NCI-H146 (cell line): ENCODE results near the gene PKP4.
A peak's percentile ranks its signal among the peaks of the same experiment; 100 is the strongest.

Experiments used
- DNase-seq: peaks from one replicate; lab custom pipeline; 2025; lab: John Stamatoyannopoulos, UW

PKP4 gene

GRCh38 chr2:158542577-158542976 lies 85.8 kb downstream of the PKP4 start:
- DNase-seq, result no peak

- DNase-seq, result no peak
These were observed 87.2 kb downstream of the PKP4 start for GRCh38 chr2:158543957-158544356.

- DNase-seq, result no peak
These were observed 88.2 kb downstream of the PKP4 start for GRCh38 chr2:158544998-158545397.

GRCh38 chr2:158546412-158547144 lies 89.8 kb downstream of the PKP4 start:
- no peak for DNase-seq

- no peak for DNase-seq
These were observed 96.5 kb downstream of the PKP4 start for GRCh38 chr2:158553257-158553656.

GRCh38 chr2:158554996-158555395 lies 98.2 kb downstream of the PKP4 start:
- DNase-seq, result no peak

GRCh38 chr2:158556124-158556523 lies 99.4 kb downstream of the PKP4 start:
- DNase-seq, result no peak

- DNase-seq, result no peak
These were observed 101.0 kb downstream of the PKP4 start for GRCh38 chr2:158557752-158558151.

- no peak for DNase-seq
These were observed 102.5 kb downstream of the PKP4 start for GRCh38 chr2:158559252-158559651.

GRCh38 chr2:158560259-158560658 lies 103.5 kb downstream of the PKP4 start:
- DNase-seq, result no peak

GRCh38 chr2:158561054-158561453 lies 104.3 kb downstream of the PKP4 start:
- no peak for DNase-seq

- no peak for DNase-seq
These were observed 110.5 kb downstream of the PKP4 start for GRCh38 chr2:158567208-158567607.

- DNase-seq, result no peak
These were observed 112.5 kb downstream of the PKP4 start for GRCh38 chr2:158569284-158569683.

- DNase-seq, result no peak
These were observed 114.1 kb downstream of the PKP4 start for GRCh38 chr2:158570869-158571268.

- no peak for DNase-seq
These were observed 117.0 kb downstream of the PKP4 start for GRCh38 chr2:158573739-158574138.

- DNase-seq, result no peak
These were observed 118.4 kb downstream of the PKP4 start for GRCh38 chr2:158575051-158575635.

GRCh38 chr2:158577141-158577540 lies 120.4 kb downstream of the PKP4 start:
- DNase-seq, result no peak

GRCh38 chr2:158578703-158579330 lies 122.1 kb downstream of the PKP4 start:
- DNase-seq, result no peak

- DNase-seq, result no peak
These were observed 123.2 kb downstream of the PKP4 start for GRCh38 chr2:158579928-158580327.

- DNase-seq, result peak; percentile 24
These were observed 124.0 kb downstream of the PKP4 start for GRCh38 chr2:158580760-158581159.

GRCh38 chr2:158582670-158583069 lies 125.9 kb downstream of the PKP4 start:
- DNase-seq, result no peak

- DNase-seq, result no peak
These were observed 127.2 kb downstream of the PKP4 start for GRCh38 chr2:158583923-158584322.

GRCh38 chr2:158586491-158586890 lies 129.7 kb downstream of the PKP4 start:
- DNase-seq, result no peak
